ENCODE measurements around the gene ZDHHC20.

Gene ZDHHC20

GRCh38 chr13:21399741-21400140 lies 59.4 kb downstream of the ZDHHC20 start:
- no peaks in the 10 kb centered on the region for H4K20me1 ChIP-seq (ENCODE audit: insufficient read depth, low read length)
- no peak overlapping the region for H3K4me2 ChIP-seq (ENCODE audit: low read length)
- no peak overlapping the region for H3K27ac ChIP-seq (ENCODE audit: low read length)
- no peaks in the 10 kb centered on the region for H3K79me2 ChIP-seq (ENCODE audit: low read length)
- H2AFZ ChIP-seq (ENCODE audit: low read depth, low read length) = no peak overlapping the region
- H3K36me3 ChIP-seq (replicated peaks; ENCODE audit: low read depth, low read length) = peaks cover 18% of the 10 kb centered on the region
- no peak overlapping the region for H3K9ac ChIP-seq (ENCODE audit: low read length)
- no peaks in the 10 kb centered on the region for H3K27me3 ChIP-seq (ENCODE audit: low read depth, low read length)
- H3K4me1 ChIP-seq (ENCODE audit: low read length) = no peaks in the 10 kb centered on the region
- no peaks in the 10 kb centered on the region for H3K9me3 ChIP-seq (ENCODE audit: insufficient read depth, low read length)
- no peak for TF ChIP-seq CTCF (IDR thresholded peaks at IDR 0.05; ENCODE audit: low read depth, low read length)
- no peak overlapping the region for H3K4me3 ChIP-seq (ENCODE audit: low read length)

GRCh38 chr13:21395953-21396352 lies 63.1 kb downstream of the ZDHHC20 start:
- H2AFZ ChIP-seq (ENCODE audit: low read depth, low read length) = no peak overlapping the region
- no peak overlapping the region for H3K4me2 ChIP-seq (ENCODE audit: low read length)
- H3K9ac ChIP-seq (ENCODE audit: low read length) = no peak overlapping the region
- peaks cover 17% of the 10 kb centered on the region for H3K36me3 ChIP-seq (replicated peaks; ENCODE audit: low read depth, low read length)
- H3K4me1 ChIP-seq (ENCODE audit: low read length) = no peaks in the 10 kb centered on the region
- H3K27ac ChIP-seq (ENCODE audit: low read length) = no peak overlapping the region
- no peak overlapping the region for H3K4me3 ChIP-seq (ENCODE audit: low read length)
- H3K9me3 ChIP-seq (ENCODE audit: insufficient read depth, low read length) = no peaks in the 10 kb centered on the region
- no peak for TF ChIP-seq EZH2phosphoT487 (IDR thresholded peaks at IDR 0.05; ENCODE audit: low read depth)
- no peak for TF ChIP-seq CTCF (IDR thresholded peaks at IDR 0.05; ENCODE audit: low read depth, low read length)
- no peaks in the 10 kb centered on the region for H3K27me3 ChIP-seq (ENCODE audit: low read depth, low read length)
- no peaks in the 10 kb centered on the region for H4K20me1 ChIP-seq (ENCODE audit: insufficient read depth, low read length)
- no peaks in the 10 kb centered on the region for H3K79me2 ChIP-seq (ENCODE audit: low read length)

DNA sequence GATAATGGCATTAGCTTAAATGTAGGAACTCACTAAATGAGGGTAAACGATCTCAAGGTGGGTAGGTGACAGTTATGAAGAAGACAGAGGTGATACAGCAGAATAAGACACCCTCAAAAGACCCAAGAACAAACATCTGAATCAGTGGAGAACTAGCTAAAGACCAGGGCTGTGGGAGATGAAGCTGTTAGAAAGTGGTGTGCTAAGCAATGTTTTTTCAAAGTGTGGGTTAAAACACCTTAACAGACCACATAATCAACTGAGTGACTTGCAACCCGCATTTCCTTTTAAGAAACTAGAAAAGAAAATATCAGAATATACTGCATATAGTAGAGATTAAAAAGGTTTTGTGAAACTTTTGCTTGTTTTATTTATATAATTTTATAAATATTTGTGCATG lies 70.0 kb downstream of the ZDHHC20 start:
- peaks cover 5% of the 10 kb centered on the region; the same call in 1 of the 2 replicates for H3K9me3 ChIP-seq (ENCODE audit: insufficient read depth, low read length)
- no peak for TF ChIP-seq EZH2phosphoT487 (IDR thresholded peaks at IDR 0.05; ENCODE audit: low read depth)
- TF ChIP-seq CTCF (IDR thresholded peaks at IDR 0.05; ENCODE audit: low read depth, low read length) = no peak
- H3K79me2 ChIP-seq (ENCODE audit: low read length) = no peaks in the 10 kb centered on the region; the same call in 1 of the 2 replicates
- no peaks in the 10 kb centered on the region for H3K4me1 ChIP-seq (ENCODE audit: low read length)
- no peak overlapping the region for H3K27ac ChIP-seq (ENCODE audit: low read length)
- no peaks in the 10 kb centered on the region for H3K27me3 ChIP-seq (ENCODE audit: low read depth, low read length)
- no peak overlapping the region for H3K4me2 ChIP-seq (ENCODE audit: low read length)
- no peak overlapping the region for H2AFZ ChIP-seq (ENCODE audit: low read depth, low read length)
- H3K36me3 ChIP-seq (replicated peaks; ENCODE audit: low read depth, low read length) = peaks cover 43% of the 10 kb centered on the region
- H4K20me1 ChIP-seq (ENCODE audit: insufficient read depth, low read length) = no peaks in the 10 kb centered on the region
- H3K9ac ChIP-seq (ENCODE audit: low read length) = no peak overlapping the region
- no peak overlapping the region for H3K4me3 ChIP-seq (ENCODE audit: low read length)

GRCh38 chr13:21385710-21386109 lies 73.4 kb downstream of the ZDHHC20 start:
- no peaks in the 10 kb centered on the region for H4K20me1 ChIP-seq (ENCODE audit: insufficient read depth, low read length)
- H3K27me3 ChIP-seq (ENCODE audit: low read depth, low read length) = no peaks in the 10 kb centered on the region
- H3K4me1 ChIP-seq (ENCODE audit: low read length) = no peaks in the 10 kb centered on the region
- no peak overlapping the region for H3K27ac ChIP-seq (ENCODE audit: low read length)
- no peak overlapping the region for H3K4me3 ChIP-seq (ENCODE audit: low read length)
- no peak overlapping the region for H2AFZ ChIP-seq (ENCODE audit: low read depth, low read length)
- H3K79me2 ChIP-seq (ENCODE audit: low read length) = no peaks in the 10 kb centered on the region; the same call in 1 of the 2 replicates
- no peak overlapping the region for H3K9ac ChIP-seq (ENCODE audit: low read length)
- peaks cover 42% of the 10 kb centered on the region for H3K36me3 ChIP-seq (replicated peaks; ENCODE audit: low read depth, low read length)
- H3K9me3 ChIP-seq (ENCODE audit: insufficient read depth, low read length) = peaks cover 5% of the 10 kb centered on the region; the same call in 1 of the 2 replicates
- TF ChIP-seq CTCF (IDR thresholded peaks at IDR 0.05; ENCODE audit: low read depth, low read length) (no peak), EZH2phosphoT487 (IDR thresholded peaks at IDR 0.05; ENCODE audit: low read depth) (no peak)
- no peak overlapping the region for H3K4me2 ChIP-seq (ENCODE audit: low read length)

Measured in OCI-LY3 (cell line).